Activated CD8-positive, alpha-beta T cell treated with anti-CD3 and anti-CD28 coated beads, Interleukin-2, amount 10 ng/mL, durations not matched to agents 7 days and 5 days (primary cell): ENCODE measurements around the gene AFF3. TPM values are rescaled to one million over a fixed set of nuclear protein-coding genes. Genes with fewer than 3 reads are reported as not detected.
"Not testable (repeated sequence)": the region's sequence is repeated elsewhere in the genome, so short reads cannot be mapped to it uniquely, and the experiment has no call there.

Experiments used
- ATAC-seq: fragments of 150-1000 bp; cut with Tn5 transposase; one replicate; pipeline ENCODE4 v1.10.0; 2021; ENCODE audit warnings: moderate library complexity
- CTCF ChIA-PET: fragments of 350-600 bp; sonication (Branson Sonifier 250); formaldehyde crosslinking; loops from one replicate; lab custom pipeline; 2021; ENCODE audit warnings: antibody characterized with exemption; lab: Charles Lee
- POLR2A ChIA-PET: fragments of 350-600 bp; sonication (Branson Sonifier 250); formaldehyde crosslinking; loops from one replicate; lab custom pipeline; 2021; ENCODE audit warnings: antibody characterized with exemption; lab: Charles Lee
- DNase-seq: peaks from one replicate; pipeline ENCODE4 v3.0.0-alpha.2; 2020
- H3K27ac Mint-ChIP-seq: one replicate; pipeline ENCODE4 v1.8.0; 2021; ENCODE audit warnings: mild to moderate bottlenecking, mixed read lengths
- H3K27me3 Mint-ChIP-seq: one replicate; pipeline ENCODE4 v1.8.0; 2021; ENCODE audit warnings: low read depth, mixed read lengths
- H3K36me3 Mint-ChIP-seq: one replicate; pipeline ENCODE4 v1.8.0; 2021; ENCODE audit warnings: low read depth, mixed read lengths
- H3K4me1 Mint-ChIP-seq: one replicate; pipeline ENCODE4 v1.8.0; 2021; ENCODE audit warnings: low read depth, mixed read lengths
- H3K4me3 Mint-ChIP-seq: one replicate; pipeline ENCODE4 v1.8.0; 2021; ENCODE audit warnings: mild to moderate bottlenecking, mixed read lengths
- H3K9me3 Mint-ChIP-seq: one replicate; pipeline ENCODE4 v1.8.0; 2022; ENCODE audit warnings: mixed read lengths; ENCODE audit not compliant: insufficient read depth
- total RNA-seq, 2 experiments: library from RNA; stranded (reverse); gene quantifications; one replicate each; pipeline ENCODE4 v1.2.3, GENCODE V29; 2021

The AFF3 gene
- total RNA-seq, 2 experiments from 2014 or later = 7.1 to 7.9 TPM

- DNase-seq, H3K4me3 Mint-ChIP-seq, H3K36me3 Mint-ChIP-seq, POLR2A ChIA-PET, ATAC-seq, H3K27me3 Mint-ChIP-seq, H3K27ac Mint-ChIP-seq, CTCF ChIA-PET, H3K9me3 Mint-ChIP-seq, H3K4me1 Mint-ChIP-seq: not testable (repeated sequence)
Measured at GRCh38 chr2:100083421-100084216, 58.8 kb downstream of the AFF3 start.

- DNase-seq, H3K27me3 Mint-ChIP-seq, H3K4me1 Mint-ChIP-seq, H3K27ac Mint-ChIP-seq, POLR2A ChIA-PET, ATAC-seq, H3K9me3 Mint-ChIP-seq, H3K36me3 Mint-ChIP-seq, H3K4me3 Mint-ChIP-seq, CTCF ChIA-PET: not testable (repeated sequence)
Measured at GRCh38 chr2:100082302-100082978, 60.0 kb downstream of the AFF3 start.

DNA sequence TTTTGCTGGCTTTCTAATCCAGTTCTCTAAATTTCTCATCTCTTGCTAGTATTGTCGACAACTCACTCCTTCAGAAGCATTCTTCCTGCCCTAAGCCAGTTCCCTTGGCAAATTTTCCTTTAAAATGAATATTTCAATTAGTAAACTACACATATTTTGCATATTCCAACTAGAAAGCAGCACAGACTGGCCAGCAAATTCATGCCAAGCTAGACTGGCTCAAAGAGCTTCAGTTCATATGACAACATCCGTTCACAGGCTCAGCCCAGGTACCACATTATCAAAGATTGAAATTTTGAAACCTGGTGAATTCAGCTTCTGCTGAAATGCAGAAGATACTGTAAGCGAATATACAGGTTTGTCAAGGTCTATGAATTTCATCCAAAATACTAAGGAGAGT, 64.5 kb downstream of the AFF3 start:
- no peak overlapping the region for H3K4me3 Mint-ChIP-seq
- CTCF ChIA-PET = no interaction called here
- H3K27me3 Mint-ChIP-seq = peaks cover 10% of the 10 kb centered on the region

DNA sequence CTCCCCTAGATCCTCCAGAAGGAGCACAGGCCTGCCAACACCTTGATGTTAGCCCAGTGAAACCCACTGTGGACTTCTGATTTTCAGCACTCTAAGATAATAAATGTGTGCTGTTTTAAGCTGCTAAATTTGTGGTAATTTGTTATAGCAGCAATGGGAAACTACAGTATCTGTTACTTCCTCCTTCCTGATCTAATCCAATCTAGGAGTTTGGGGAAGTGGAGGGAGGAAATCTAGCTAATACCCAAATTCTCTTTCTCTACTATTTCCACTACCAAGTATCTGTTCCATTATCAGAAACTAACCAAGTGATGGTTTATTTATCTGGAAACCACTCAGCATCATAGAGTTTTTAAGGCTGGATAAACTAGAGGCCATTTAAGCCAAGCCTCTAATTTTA, 64.9 kb downstream of the AFF3 start:
- no peak for ATAC-seq
- no peak for DNase-seq
- peaks cover 3% of the 10 kb centered on the region for H3K4me1 Mint-ChIP-seq
- H3K27me3 Mint-ChIP-seq = peaks cover 13% of the 10 kb centered on the region
- POLR2A ChIA-PET = no interaction called here
- no peak overlapping the region for H3K27ac Mint-ChIP-seq
- no peaks in the 10 kb centered on the region for H3K9me3 Mint-ChIP-seq
- no peak overlapping the region for H3K4me3 Mint-ChIP-seq
- CTCF ChIA-PET = no interaction called here
- H3K36me3 Mint-ChIP-seq = no peaks in the 10 kb centered on the region

More for the DNA sequence above, 64.5 kb downstream of the AFF3 start:
- POLR2A ChIA-PET = no interaction called here
- DNase-seq (no peak), ATAC-seq (no peak)
- H3K4me1 Mint-ChIP-seq = no peaks in the 10 kb centered on the region
- no peaks in the 10 kb centered on the region for H3K36me3 Mint-ChIP-seq
- no peak overlapping the region for H3K27ac Mint-ChIP-seq
- H3K9me3 Mint-ChIP-seq = no peaks in the 10 kb centered on the region

DNA sequence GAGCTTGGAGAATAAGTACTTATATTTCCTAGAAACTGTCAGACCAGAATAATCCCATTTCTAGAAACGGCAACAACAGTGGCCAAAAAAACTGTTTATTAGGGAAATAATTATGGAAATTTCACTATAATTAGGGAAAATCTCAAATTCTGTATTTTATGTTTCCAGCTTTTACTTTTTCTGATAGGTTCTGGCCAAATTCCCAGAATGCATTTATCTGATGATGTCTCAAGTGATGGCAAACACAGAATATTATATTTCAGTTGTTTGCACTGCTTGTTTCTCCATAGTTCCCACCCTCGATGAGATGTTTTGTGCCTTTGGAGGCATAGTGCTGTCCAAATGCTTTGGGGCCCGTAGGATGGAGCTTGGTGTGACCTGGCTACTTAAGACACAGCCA, 66.9 kb downstream of the AFF3 start:
- ChIA-PET CTCF (no interaction called here), POLR2A (no interaction called here)
- Mint-ChIP-seq H3K9me3 (no peaks in the 10 kb centered on the region), H3K27ac (no peak overlapping the region), H3K36me3 (no peaks in the 10 kb centered on the region), H3K4me3 (no peak overlapping the region), H3K27me3 (peaks cover 15% of the 10 kb centered on the region), H3K4me1 (peaks cover 13% of the 10 kb centered on the region)
- ATAC-seq = no peak
- no peak for DNase-seq

DNA sequence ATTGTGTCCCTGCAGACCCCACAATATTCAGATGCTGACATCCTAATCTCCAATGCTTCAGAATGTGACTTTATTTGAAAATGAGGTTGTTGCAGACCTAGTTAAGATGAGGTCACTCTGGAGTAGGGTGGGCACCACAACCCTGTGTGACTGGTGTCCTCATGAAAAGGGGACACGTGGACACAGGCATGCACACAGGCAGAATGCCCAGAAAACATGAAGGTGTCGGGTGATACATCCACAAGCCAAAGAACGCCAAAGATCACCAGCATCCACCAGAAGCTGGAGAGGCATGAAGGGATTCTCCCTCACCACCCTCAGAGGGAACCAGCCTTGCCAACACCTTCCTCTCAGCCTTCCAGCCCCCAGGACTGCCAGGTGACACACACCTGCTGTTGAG, 69.3 kb downstream of the AFF3 start:
- ATAC-seq (no peak), DNase-seq (no peak)
- H3K4me3 Mint-ChIP-seq = no peak overlapping the region
- no peaks in the 10 kb centered on the region for H3K9me3 Mint-ChIP-seq
- peaks cover 23% of the 10 kb centered on the region for H3K4me1 Mint-ChIP-seq
- no peak overlapping the region for H3K27ac Mint-ChIP-seq
- peaks cover 25% of the 10 kb centered on the region for H3K27me3 Mint-ChIP-seq
- POLR2A ChIA-PET = no interaction called here
- CTCF ChIA-PET = no interaction called here
- H3K36me3 Mint-ChIP-seq = no peaks in the 10 kb centered on the region

DNA sequence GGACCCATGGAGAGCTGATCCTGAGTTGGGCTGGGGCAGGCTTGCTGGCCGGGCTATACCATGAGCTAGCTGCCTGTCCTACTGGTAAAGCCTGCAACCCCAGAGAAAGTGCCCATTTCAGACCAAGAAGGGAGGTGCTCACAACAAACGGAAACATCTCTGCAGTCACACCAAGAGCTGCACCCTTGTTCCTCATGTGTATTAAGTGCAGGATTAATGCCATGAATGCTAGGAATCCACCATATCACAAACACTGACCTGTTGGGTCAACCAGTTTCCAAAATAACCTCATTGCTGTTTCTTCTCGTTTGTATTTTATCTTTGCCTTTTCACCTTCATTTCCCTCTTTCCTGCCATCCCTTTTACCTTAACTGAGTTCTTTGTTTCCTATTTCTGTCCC, 69.9 kb downstream of the AFF3 start:
- ChIA-PET CTCF (no interaction called here), POLR2A (no interaction called here)
- no peaks in the 10 kb centered on the region for H3K9me3 Mint-ChIP-seq
- H3K27ac Mint-ChIP-seq = peak overlapping the region; percentile 5
- ATAC-seq = no peak
- H3K4me1 Mint-ChIP-seq = peaks cover 23% of the 10 kb centered on the region
- H3K4me3 Mint-ChIP-seq = no peak overlapping the region
- no peak for DNase-seq
- no peaks in the 10 kb centered on the region for H3K36me3 Mint-ChIP-seq
- H3K27me3 Mint-ChIP-seq = peaks cover 29% of the 10 kb centered on the region

- ATAC-seq (peak; percentile 58), DNase-seq (peak; percentile 51)
- ChIA-PET CTCF (no interaction called here), POLR2A (no interaction called here)
- peak overlapping the region; percentile 10 for H3K4me3 Mint-ChIP-seq
- H3K27me3 Mint-ChIP-seq = peaks cover 31% of the 10 kb centered on the region
- no peaks in the 10 kb centered on the region for H3K9me3 Mint-ChIP-seq
- peak overlapping the region; percentile 23 for H3K27ac Mint-ChIP-seq
- H3K4me1 Mint-ChIP-seq = peaks cover 23% of the 10 kb centered on the region
- no peaks in the 10 kb centered on the region for H3K36me3 Mint-ChIP-seq
Measured at GRCh38 chr2:100071335-100072043, 70.9 kb downstream of the AFF3 start.

- CTCF ChIA-PET = interaction anchor here (1.1 kb wide), 1 partner anchor 32 kb away, joined by 4 read pairs; no protein-coding TSS in a partner anchor
- H3K27ac Mint-ChIP-seq = no peak overlapping the region
Measured at GRCh38 chr2:100070078-100070477, 72.3 kb downstream of the AFF3 start.

DNA sequence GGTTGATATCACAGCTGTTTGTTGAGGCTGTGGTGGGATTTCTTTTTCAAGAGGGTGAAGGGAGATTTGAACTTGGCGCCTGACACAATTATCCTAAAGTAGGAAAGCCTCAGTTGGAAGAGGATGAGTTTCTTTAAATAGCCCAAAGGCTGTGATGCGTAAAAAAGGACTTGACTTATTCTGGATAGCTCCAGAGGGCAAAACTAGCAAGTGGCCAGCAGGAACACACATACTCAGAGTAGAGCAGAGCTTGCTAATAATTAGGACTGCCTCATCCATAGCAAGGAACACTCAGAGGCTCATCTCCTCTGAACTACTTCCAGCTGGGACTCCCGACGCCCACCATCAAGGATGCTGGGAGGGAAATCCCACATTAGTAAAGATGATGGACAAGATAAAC, 74.0 kb downstream of the AFF3 start:
- Mint-ChIP-seq H3K9me3 (no peaks in the 10 kb centered on the region), H3K36me3 (peaks cover 3% of the 10 kb centered on the region), H3K4me1 (peaks cover 23% of the 10 kb centered on the region), H3K27me3 (peaks cover 25% of the 10 kb centered on the region), H3K27ac (no peak overlapping the region), H3K4me3 (no peak overlapping the region)
- no peak for ATAC-seq
- no peak for DNase-seq
- POLR2A ChIA-PET = no interaction called here
- CTCF ChIA-PET = no interaction called here

More at GRCh38 chr2:100070078-100070477, 72.3 kb downstream of the AFF3 start:
- H3K4me1 Mint-ChIP-seq = peaks cover 23% of the 10 kb centered on the region
- no peaks in the 10 kb centered on the region for H3K36me3 Mint-ChIP-seq
- POLR2A ChIA-PET = no interaction called here
- H3K9me3 Mint-ChIP-seq = no peaks in the 10 kb centered on the region
- ATAC-seq (no peak), DNase-seq (no peak)
- H3K4me3 Mint-ChIP-seq = no peak overlapping the region
- H3K27me3 Mint-ChIP-seq = peaks cover 30% of the 10 kb centered on the region

GRCh38 chr2:100067784-100068183, 74.6 kb downstream of the AFF3 start:
- ChIA-PET CTCF (no interaction called here), POLR2A (no interaction called here)
- Mint-ChIP-seq H3K36me3 (peaks cover 3% of the 10 kb centered on the region), H3K27me3 (peaks cover 23% of the 10 kb centered on the region), H3K27ac (no peak overlapping the region), H3K4me3 (no peak overlapping the region), H3K4me1 (peaks cover 23% of the 10 kb centered on the region), H3K9me3 (no peaks in the 10 kb centered on the region)
- ATAC-seq = no peak
- DNase-seq = no peak

GRCh38 chr2:100066856-100067255, 75.5 kb downstream of the AFF3 start:
- CTCF ChIA-PET = no interaction called here
- no peak overlapping the region for H3K27ac Mint-ChIP-seq
- POLR2A ChIA-PET = no interaction called here
- peaks cover 18% of the 10 kb centered on the region for H3K4me1 Mint-ChIP-seq
- peaks cover 20% of the 10 kb centered on the region for H3K27me3 Mint-ChIP-seq
- no peak overlapping the region for H3K4me3 Mint-ChIP-seq
- no peak for DNase-seq
- no peaks in the 10 kb centered on the region for H3K9me3 Mint-ChIP-seq
- ATAC-seq = no peak
- peaks cover 9% of the 10 kb centered on the region for H3K36me3 Mint-ChIP-seq
